Endodermal cell (in vitro differentiated cells): ENCODE results near the gene FRS3. TPM values are rescaled to one million over a fixed set of nuclear protein-coding genes. Genes with fewer than 3 reads are reported as not detected.

Source experiments
- DNase-seq: peaks from one replicate; pipeline ENCODE4 v3.0.0-alpha.2; 2017
- H3K27ac ChIP-seq: 2 replicates; pipeline ENCODE4 v1.5.1; 2013; ENCODE audit warnings: mild to moderate bottlenecking, low read depth, low read length, moderate library complexity
- H3K27me3 ChIP-seq: 2 replicates; pipeline ENCODE4 v1.6.1; 2013; ENCODE audit warnings: mild to moderate bottlenecking, low read length, moderate library complexity; ENCODE audit not compliant: insufficient read depth, control insufficient read depth, poor library complexity, severe bottlenecking
- H3K36me3 ChIP-seq: 2 replicates; pipeline ENCODE4 v1.7.0; 2013; ENCODE audit warnings: mild to moderate bottlenecking, low read length, moderate library complexity; ENCODE audit not compliant: control insufficient read depth, insufficient read depth
- H3K4me1 ChIP-seq: one replicate; pipeline ENCODE4 v1.7.0; 2013; ENCODE audit warnings: low read length; ENCODE audit not compliant: control insufficient read depth, insufficient read depth
- H3K4me3 ChIP-seq: 2 replicates; pipeline ENCODE4 v1.5.1; 2013; ENCODE audit warnings: mild to moderate bottlenecking, low read length, moderate library complexity
- H3K9ac ChIP-seq: 2 replicates; pipeline ENCODE4 v1.6.1; 2013; ENCODE audit warnings: mild to moderate bottlenecking, low read length, moderate library complexity; ENCODE audit not compliant: poor library complexity, severe bottlenecking; ENCODE audit errors: extremely low read depth
- H3K9me3 ChIP-seq: 2 replicates; pipeline ENCODE4 v1.6.1; 2013; ENCODE audit warnings: mild to moderate bottlenecking, low read length, moderate library complexity; ENCODE audit not compliant: control insufficient read depth
- H3K27ac Mint-ChIP-seq: 2 replicates; pipeline ENCODE4 v1.8.0; 2020; ENCODE audit warnings: mixed read lengths
- H3K27me3 Mint-ChIP-seq: 2 replicates; pipeline ENCODE4 v1.8.0; 2021; ENCODE audit warnings: mild to moderate bottlenecking, mixed read lengths; ENCODE audit not compliant: insufficient read depth
- H3K36me3 Mint-ChIP-seq: 2 replicates; pipeline ENCODE4 v1.8.0; 2020; ENCODE audit warnings: low read depth, mixed read lengths
- H3K4me1 Mint-ChIP-seq: 2 replicates; pipeline ENCODE4 v1.8.0; 2020; ENCODE audit warnings: mixed read lengths
- H3K4me3 Mint-ChIP-seq: 2 replicates; pipeline ENCODE4 v1.8.0; 2020; ENCODE audit warnings: mild to moderate bottlenecking, moderate library complexity, mixed read lengths
- H3K9me3 Mint-ChIP-seq: 2 replicates; pipeline ENCODE4 v1.8.0; 2020; ENCODE audit warnings: mild to moderate bottlenecking, mixed read lengths
- CTCF ChIP-seq: fragments of 200-600 bp; sonication (generic); conservative IDR thresholded peaks from 2 replicates; pipeline ENCODE4 v1.5.0; 2021; ENCODE audit warnings: antibody characterized with exemption, mild to moderate bottlenecking
- WGBS, 2 experiments: methylation state at CpG; one replicate each; pipeline versions ENCODE4 v1.1.5 to v1.1.7; 2013; ENCODE audit warnings: missing lambda C conversion rate in 2 of 2, mixed read lengths in 1 of 2; ENCODE audit not compliant: insufficient coverage in 1 of 2, insufficient read length in 1 of 2; 5-methylcytosine and 5-hydroxymethylcytosine counted together
- total RNA-seq, 2 donors: library from RNA; stranded (reverse); fragmentation: NEBNext Ultra II Directional in 1 of 2; extraction: Animal tissue kit (Norgen Biotek cat#: 25700) in 1 of 2; gene quantifications; 2 replicates in 1 of 2; 3 replicates in 1 of 2; pipeline ENCODE4 v1.2.1, GENCODE V29; 2021

Gene FRS3
- total RNA-seq, 2 donors from 2014 or later: 7.5 to 12.0 TPM

DNA sequence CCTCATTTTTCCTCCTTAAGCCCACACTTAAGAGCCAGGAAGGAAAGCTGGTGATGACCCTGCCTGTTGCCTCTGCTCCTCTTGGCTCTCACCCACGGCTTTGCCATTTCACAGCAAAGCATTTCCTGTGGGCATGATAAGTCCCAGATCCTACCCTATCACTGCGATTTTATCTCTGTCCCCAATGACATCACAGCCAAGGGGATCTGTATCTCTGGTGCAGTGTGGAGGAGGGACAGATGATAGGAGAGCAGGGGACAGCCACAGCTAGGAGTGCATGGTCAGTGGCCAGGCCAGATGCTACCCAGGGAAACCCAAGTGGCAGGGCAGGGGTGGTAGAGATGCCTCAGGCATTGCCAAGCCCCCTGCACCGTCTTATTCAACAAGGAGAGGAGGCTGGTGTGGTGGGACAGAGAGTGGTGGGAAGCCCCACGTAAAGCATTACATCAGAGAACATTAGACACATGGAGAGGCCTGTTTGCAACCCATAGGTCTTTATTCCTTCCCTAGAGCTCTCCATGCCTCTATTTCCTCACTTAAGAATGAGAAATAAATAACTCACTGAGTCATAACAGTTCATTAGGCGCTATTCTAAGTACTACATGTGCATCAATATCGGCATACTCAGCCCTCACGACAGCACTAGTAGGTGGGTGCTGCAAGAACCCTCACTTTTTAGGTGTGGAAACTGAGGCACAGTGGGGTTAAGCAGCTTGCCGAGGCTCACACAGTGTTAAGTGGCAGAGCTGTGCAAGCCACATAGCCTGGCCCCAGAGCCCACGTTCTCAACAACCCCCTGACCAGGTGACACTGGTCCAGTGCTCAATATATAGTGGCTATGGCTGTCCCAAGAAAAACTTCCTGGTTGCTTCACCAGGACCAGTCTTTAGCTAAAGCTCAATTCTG lies 48.9 kb downstream of the FRS3 start:
- no peak overlapping the region for H3K27ac Mint-ChIP-seq
- no peak for TF ChIP-seq CTCF

DNA sequence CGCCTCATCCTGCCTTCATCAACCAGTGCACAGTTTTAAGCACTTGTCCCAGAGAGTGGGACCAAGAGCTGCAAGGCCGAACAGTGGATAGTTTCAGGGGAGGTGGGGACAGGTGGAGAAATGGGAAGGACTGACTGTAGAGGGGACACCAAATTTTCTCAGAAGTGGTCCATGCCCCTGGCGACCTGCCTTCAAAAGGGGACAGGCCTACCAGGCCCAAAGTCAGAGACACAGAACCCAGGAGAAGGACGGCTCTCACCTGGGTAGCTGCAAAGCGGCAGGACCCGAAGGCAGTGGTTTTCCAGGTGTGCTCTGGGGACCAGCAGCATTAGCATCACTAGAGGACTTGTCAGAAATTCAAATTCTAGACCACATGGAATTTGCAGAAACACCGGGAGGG lies 50.1 kb downstream of the FRS3 start:
- no peaks in the 10 kb centered on the region for H3K36me3 Mint-ChIP-seq
- peaks cover 17% of the 10 kb centered on the region for H3K27me3 ChIP-seq
- peaks cover 10% of the 10 kb centered on the region for H3K4me1 Mint-ChIP-seq
- no peaks in the 10 kb centered on the region for H3K36me3 ChIP-seq
- no peak overlapping the region for H3K27ac Mint-ChIP-seq
- H3K9me3 Mint-ChIP-seq: no peaks in the 10 kb centered on the region
- 86 to 96% methylated on average over 2 to 7 of the region's 7 CpGs for WGBS, 2 experiments
- no peak overlapping the region for H3K27ac ChIP-seq
- H3K27me3 Mint-ChIP-seq: peaks cover 19% of the 10 kb centered on the region
- DNase-seq: no peak
- TF ChIP-seq CTCF: no peak
- H3K4me3 Mint-ChIP-seq: no peak overlapping the region
- no peak overlapping the region for H3K9ac ChIP-seq
- peaks cover 3% of the 10 kb centered on the region for H3K4me1 ChIP-seq
- H3K4me3 ChIP-seq: no peak overlapping the region
- H3K9me3 ChIP-seq: no peaks in the 10 kb centered on the region

More for the DNA sequence above, 48.9 kb downstream of the FRS3 start:
- Mint-ChIP-seq H3K4me3 (no peak overlapping the region), H3K36me3 (no peaks in the 10 kb centered on the region), H3K9me3 (no peaks in the 10 kb centered on the region), H3K27me3 (peaks cover 19% of the 10 kb centered on the region), H3K4me1 (peaks cover 12% of the 10 kb centered on the region)
- H3K4me1 ChIP-seq: peaks cover 3% of the 10 kb centered on the region
- peaks cover 17% of the 10 kb centered on the region for H3K27me3 ChIP-seq
- no peaks in the 10 kb centered on the region for H3K9me3 ChIP-seq
- H3K9ac ChIP-seq: no peak overlapping the region
- H3K27ac ChIP-seq: no peak overlapping the region
- no peaks in the 10 kb centered on the region for H3K36me3 ChIP-seq
- no peak overlapping the region for H3K4me3 ChIP-seq
- WGBS, 2 experiments: 93 to 97% methylated on average over 3 to 9 of the region's 9 CpGs
- no peak for DNase-seq

- Mint-ChIP-seq H3K27ac (no peak overlapping the region), H3K9me3 (no peaks in the 10 kb centered on the region), H3K36me3 (no peaks in the 10 kb centered on the region), H3K4me1 (peaks cover 14% of the 10 kb centered on the region), H3K4me3 (no peak overlapping the region), H3K27me3 (peaks cover 18% of the 10 kb centered on the region)
- Histone ChIP-seq H3K27ac (no peak overlapping the region), H3K36me3 (no peaks in the 10 kb centered on the region), H3K4me1 (peaks cover 3% of the 10 kb centered on the region), H3K9me3 (no peaks in the 10 kb centered on the region), H3K27me3 (peaks cover 16% of the 10 kb centered on the region), H3K9ac (no peak overlapping the region), H3K4me3 (no peak overlapping the region)
- WGBS, 2 experiments: 91% methylated on average over 7 of the region's 7 CpGs; no CpG with 5 or more reads in 1 of the 2 experiments
- TF ChIP-seq CTCF: no peak
- DNase-seq: no peak
Observed at GRCh38 chr6:41728954-41729353, 50.7 kb downstream of the FRS3 start.
